ENCODE measurements around the gene IER5. TPM values are rescaled to one million over a fixed set of nuclear protein-coding genes. Genes with fewer than 3 reads are reported as not detected.
"Not testable (repeated sequence)": the region's sequence is repeated elsewhere in the genome, so short reads cannot be mapped to it uniquely, and the experiment has no call there.

Gene IER5
- total RNA-seq, 2 experiments from 2014 or later: 45.2 to 45.9 TPM

GRCh38 chr1:181104790-181105133 is 16.3 kb downstream of the IER5 start:
- POLR2A ChIA-PET: interaction anchor here (1.0 to 2.4 kb wide), 7 partner anchors 14 to 67 kb away, joined by 4 to 21 read pairs (median 6); partner anchors contain the start of gene IER5

GRCh38 chr1:181105134-181106021 is 16.9 kb downstream of the IER5 start:
- ChIA-PET CTCF (interaction anchor here (0.9 to 4.6 kb wide), 4 partner anchors 15 to 67 kb away, joined by 6 to 32 read pairs (median 8); no protein-coding TSS in a partner anchor), POLR2A (interaction anchor here (1.0 to 2.4 kb wide), 9 partner anchors 15 to 84 kb away, joined by 3 to 21 read pairs (median 5); partner anchors contain the start of gene IER5)

More at GRCh38 chr1:181104790-181105133, 16.3 kb downstream of the IER5 start:
- CTCF ChIA-PET: interaction anchor here (1.5 to 4.6 kb wide), 3 partner anchors 14 to 66 kb away, joined by 6 to 32 read pairs (median 10); no protein-coding TSS in a partner anchor

GRCh38 chr1:181106022-181106312 is 17.5 kb downstream of the IER5 start:
- POLR2A ChIA-PET: interaction anchor here (0.6 to 2.4 kb wide), 4 partner anchors 26 to 84 kb away, joined by 3 to 12 read pairs (median 3); no protein-coding TSS in a partner anchor
- CTCF ChIA-PET: interaction anchor here (0.9 to 4.6 kb wide), 3 partner anchors 16 to 66 kb away, joined by 6 to 32 read pairs (median 10); no protein-coding TSS in a partner anchor

GRCh38 chr1:181106479-181106878 is 18.0 kb downstream of the IER5 start:
- ChIA-PET POLR2A (interaction anchor here (0.6 to 2.4 kb wide), 5 partner anchors 18 to 85 kb away, joined by 3 to 12 read pairs (median 3); partner anchors contain the start of gene IER5), CTCF (interaction anchor here (0.9 to 4.6 kb wide), 3 partner anchors 16 to 67 kb away, joined by 6 to 32 read pairs (median 10); no protein-coding TSS in a partner anchor)

- ChIA-PET CTCF (interaction anchor here (1.5 kb wide), 1 partner anchor 28 kb away, joined by 4 read pairs; no protein-coding TSS in a partner anchor), POLR2A (no interaction called here)
These were observed 19.2 kb downstream of the IER5 start for GRCh38 chr1:181107711-181108110.

GRCh38 chr1:181108304-181108867 is 19.9 kb downstream of the IER5 start:
- ChIA-PET POLR2A (no interaction called here), CTCF (interaction anchor here (1.5 to 1.7 kb wide), 2 partner anchors 27 to 34 kb away, joined by 4 read pairs; no protein-coding TSS in a partner anchor)

- POLR2A ChIA-PET: no interaction called here
- CTCF ChIA-PET: interaction anchor here (1.7 kb wide), 1 partner anchor 32 kb away, joined by 4 read pairs; no protein-coding TSS in a partner anchor
These were observed 21.5 kb downstream of the IER5 start for GRCh38 chr1:181110013-181110412.

GRCh38 chr1:181111559-181111958 is 23.1 kb downstream of the IER5 start:
- POLR2A ChIA-PET: interaction anchor here (0.6 kb wide), 1 partner anchor 22 kb away, joined by 3 read pairs; no protein-coding TSS in a partner anchor
- CTCF ChIA-PET: interaction anchor here (0.8 to 2.2 kb wide), 2 partner anchors 29 to 31 kb away, joined by 3 to 4 read pairs; no protein-coding TSS in a partner anchor

- CTCF ChIA-PET: interaction anchor here (2.2 kb wide), 1 partner anchor 30 kb away, joined by 4 read pairs; no protein-coding TSS in a partner anchor
- POLR2A ChIA-PET: interaction anchor here (0.6 kb wide), 1 partner anchor 23 kb away, joined by 3 read pairs; no protein-coding TSS in a partner anchor
These were observed 23.8 kb downstream of the IER5 start for GRCh38 chr1:181112071-181112929.

- ChIA-PET POLR2A (no interaction called here), CTCF (interaction anchor here (2.2 kb wide), 1 partner anchor 29 kb away, joined by 4 read pairs; no protein-coding TSS in a partner anchor)
These were observed 24.6 kb downstream of the IER5 start for GRCh38 chr1:181113059-181113641.

- ChIA-PET POLR2A (no interaction called here), CTCF (interaction anchor here (0.5 to 0.6 kb wide), 2 partner anchors 222 to 262 kb away, joined by 3 to 4 read pairs; no protein-coding TSS in a partner anchor)
These were observed 26.3 kb downstream of the IER5 start for GRCh38 chr1:181114574-181115367.

GRCh38 chr1:181115368-181115684 is 26.8 kb downstream of the IER5 start:
- POLR2A ChIA-PET: no interaction called here
- CTCF ChIA-PET: interaction anchor here (0.6 kb wide), 1 partner anchor 222 kb away, joined by 4 read pairs; no protein-coding TSS in a partner anchor

- POLR2A ChIA-PET: not testable (repeated sequence)
- CTCF ChIA-PET: interaction anchor here (0.9 kb wide), 1 partner anchor 27 kb away, joined by 3 read pairs; no protein-coding TSS in a partner anchor
These were observed 27.5 kb downstream of the IER5 start for GRCh38 chr1:181115971-181116370.

- ChIA-PET CTCF (interaction anchor here (0.9 to 1.1 kb wide), 2 partner anchors 16 to 26 kb away, joined by 3 read pairs; no protein-coding TSS in a partner anchor), POLR2A (no interaction called here)
These were observed 28.4 kb downstream of the IER5 start for GRCh38 chr1:181116819-181117390.

GRCh38 chr1:181117648-181118449 is 29.3 kb downstream of the IER5 start:
- POLR2A ChIA-PET: no interaction called here
- CTCF ChIA-PET: interaction anchor here (0.6 to 1.1 kb wide), 2 partner anchors 17 to 80 kb away, joined by 3 to 4 read pairs; no protein-coding TSS in a partner anchor

All from activated CD8-positive, alpha-beta memory T cell treated with anti-CD3 and anti-CD28 coated beads for 36 hours (primary cell).